ENCODE results near the gene ENAH. TPM values are rescaled to one million over a fixed set of nuclear protein-coding genes. Genes with fewer than 3 reads are reported as not detected.

ENAH gene
- total RNA-seq, 1 experiment from 2014 or later = 285 TPM

- H2BK120ac ChIP-seq (ENCODE audit: low read depth, low read length, poor library complexity, severe bottlenecking) = no peak overlapping the region
- H3K27me3 Mint-ChIP-seq (ENCODE audit: low read depth) = no peaks in the 10 kb centered on the region
- no peaks in the 10 kb centered on the region for H3K4me1 ChIP-seq (ENCODE audit: insufficient read depth, low read length)
- TF ChIP-seq CTCF (conservative IDR thresholded peaks at IDR 0.05) = no peak
- no peak overlapping the region for H3K4me3 Mint-ChIP-seq
- no peaks in the 10 kb centered on the region for H4K20me1 ChIP-seq (ENCODE audit: control insufficient read depth, insufficient read depth, insufficient read length)
- no peak overlapping the region for H2AFZ ChIP-seq (ENCODE audit: low read length)
- no peak overlapping the region for H3K4me2 ChIP-seq (ENCODE audit: insufficient read depth, insufficient read length, low read length)
- peaks cover 3% of the 10 kb centered on the region for H3K79me1 ChIP-seq (ENCODE audit: insufficient read depth, low read depth, low read length, poor library complexity, severe bottlenecking)
- H3K23ac ChIP-seq (ENCODE audit: insufficient read length, low read depth, low read length) = no peak overlapping the region
- peak overlapping the region in 2 of 3 experiments; percentile 17 to 43; a peak in 3 of 7 replicates for H3K27ac Mint-ChIP-seq
- no peak overlapping the region for H4K8ac ChIP-seq (replicated peaks; ENCODE audit: insufficient read length, low read depth, low read length)
- H3K18ac ChIP-seq (ENCODE audit: insufficient read length, low read depth, low read length) = no peak overlapping the region
- H3K4ac ChIP-seq (ENCODE audit: low read depth, low read length) = no peak overlapping the region
- peaks cover 39 to 64% (median 57%) of the 10 kb centered on the region in 3 experiments for H3K36me3 Mint-ChIP-seq (ENCODE audit: insufficient read depth in 1 of 3, low read depth in 3 of 3)
- WGBS (ENCODE audit: extremely low coverage, insufficient read length, low lambda C conversion rate) = no CpG with 5 or more reads among the region's 3 CpGs
- H2BK5ac ChIP-seq (ENCODE audit: insufficient read length, low read length) = no peak overlapping the region
- peaks cover 7 to 13% of the 10 kb centered on the region in 2 experiments; a peak in 4 of 5 replicates for H3K9me3 Mint-ChIP-seq
- H2BK15ac ChIP-seq (ENCODE audit: low read depth, low read length) = no peak overlapping the region
- H3K4me1 Mint-ChIP-seq = no peaks in the 10 kb centered on the region
- no peak overlapping the region for H3T11ph ChIP-seq (ENCODE audit: low read length)
- no peak overlapping the region for H2BK20ac ChIP-seq (ENCODE audit: low read depth, low read length, poor library complexity, severe bottlenecking)
- H2AK5ac ChIP-seq (ENCODE audit: insufficient read length, low read length) = no peak overlapping the region
- no peak for DNase-seq
- no peaks in the 10 kb centered on the region for H3K9me3 ChIP-seq (ENCODE audit: control insufficient read depth, low read depth, low read length)
- H3K23me2 ChIP-seq (ENCODE audit: insufficient read length, low read depth, low read length, poor library complexity, severe bottlenecking) = no peaks in the 10 kb centered on the region
- H3K27me3 ChIP-seq (ENCODE audit: insufficient read depth, low read length) = no peaks in the 10 kb centered on the region
- H3K27ac ChIP-seq (ENCODE audit: insufficient read length, low read depth, low read length) = no peak overlapping the region
- no peak overlapping the region for H2BK12ac ChIP-seq (ENCODE audit: insufficient read length, low read depth, low read length)
- H3K9ac ChIP-seq (ENCODE audit: extremely low read depth, insufficient read length, low read length) = no peak overlapping the region
- no peak overlapping the region for H3K14ac ChIP-seq (ENCODE audit: insufficient read depth, low read length)
- no peaks in the 10 kb centered on the region; the same call in 1 of the 2 replicates for H3K79me2 ChIP-seq (ENCODE audit: insufficient read depth, low read length)
- no peak overlapping the region for H4K5ac ChIP-seq (ENCODE audit: insufficient read length, low read depth, low read length)
- no peak overlapping the region for H3K56ac ChIP-seq (ENCODE audit: insufficient read length, low read depth, low read length)
- H4K91ac ChIP-seq (ENCODE audit: insufficient read length, low read depth, low read length) = no peak overlapping the region
These were observed 93.0 kb downstream of the ENAH start for GRCh38 chr1:225559902-225560301.
